NCI-H2196 treated with DMSO at 0.1 percent for 48 hours (cell line): Measurements from ENCODE around the gene FBXL16.

Source experiments
- DNase-seq: peaks from one replicate; lab custom pipeline; 2025; ENCODE audit not compliant: unreplicated experiment; lab: John Stamatoyannopoulos, UW

FBXL16 gene

DNA sequence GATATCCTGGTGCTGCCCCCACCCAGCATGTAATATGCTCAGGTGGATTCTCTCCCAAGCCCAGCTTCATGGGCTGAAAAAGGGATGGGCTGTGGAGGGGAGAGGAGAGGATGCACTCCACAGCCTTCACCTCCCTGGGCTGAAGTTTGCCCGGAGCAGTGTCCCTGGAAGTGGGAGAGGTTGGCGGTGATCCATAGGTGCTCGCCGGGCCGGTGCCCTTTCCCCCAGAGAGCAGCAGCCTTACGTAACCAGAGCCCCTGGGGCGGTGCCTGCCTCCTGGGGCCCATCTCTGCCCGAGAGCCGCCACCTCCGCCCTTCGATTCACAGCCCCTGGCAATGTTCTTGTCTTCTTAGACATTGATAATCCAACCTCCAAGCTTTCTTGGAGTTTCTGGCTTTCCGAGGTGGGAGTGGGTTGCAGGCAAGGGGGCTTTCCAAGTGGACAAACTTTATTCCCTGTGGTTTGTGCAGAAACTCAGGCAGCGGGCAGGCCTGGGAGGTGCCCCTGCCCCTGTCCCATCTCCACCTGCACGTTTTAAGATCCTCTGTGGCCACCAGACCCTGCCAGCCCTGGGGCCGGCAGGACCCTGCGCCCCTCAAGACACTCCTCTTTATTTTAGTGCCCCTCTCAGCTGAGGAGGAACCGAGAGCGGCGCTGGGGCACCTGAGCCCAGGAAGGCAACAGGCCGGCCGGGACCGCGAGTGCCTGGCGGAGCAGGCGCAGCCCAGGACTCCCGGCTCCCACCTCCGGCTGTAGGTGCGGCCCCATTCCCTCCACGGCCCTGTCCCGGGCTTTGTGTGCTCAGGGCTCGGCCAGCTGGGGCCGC, 59.5 kb downstream of the FBXL16 start:
- DNase-seq: no peak

DNA sequence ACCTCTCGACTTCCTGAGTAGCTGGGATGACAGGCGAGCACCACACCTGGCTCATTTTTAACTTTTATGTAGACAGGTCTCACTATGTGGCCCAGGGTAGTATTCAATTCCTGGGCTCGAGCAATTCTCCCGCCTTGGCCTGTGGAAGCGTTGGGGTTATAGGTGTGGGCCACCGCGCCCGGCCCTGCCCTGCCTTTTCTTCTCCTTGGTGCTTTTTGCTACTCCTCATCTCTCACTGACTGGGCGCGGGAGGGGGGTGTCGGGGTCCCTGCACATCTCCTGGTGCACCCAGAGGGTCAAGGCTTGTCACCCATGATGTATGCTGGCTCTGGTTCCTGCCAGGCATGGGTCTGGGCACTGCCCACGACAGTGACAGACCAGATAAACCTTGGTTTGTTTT, 61.0 kb downstream of the FBXL16 start:
- no peak for DNase-seq

DNA sequence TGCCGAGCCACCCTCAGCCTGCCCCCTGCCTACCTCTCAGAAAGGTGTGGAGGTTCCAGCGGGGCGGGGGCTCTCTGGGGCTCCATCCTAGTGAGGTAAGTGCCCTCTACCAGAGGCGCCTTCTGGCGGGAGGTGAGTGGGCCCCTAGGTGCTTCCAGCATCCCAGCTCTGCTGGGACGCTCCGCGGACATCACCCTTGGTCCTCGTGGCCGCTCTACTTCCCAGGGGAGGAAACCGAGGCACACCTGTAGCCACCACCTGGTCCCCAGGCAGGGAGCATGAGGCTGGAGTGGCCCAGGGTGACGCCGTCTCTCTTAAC, 62.6 kb downstream of the FBXL16 start:
- no peak for DNase-seq
